AG04449 (cell line): ENCODE results near the gene ACP7.
"Not testable (repeated sequence)": the region's sequence is repeated elsewhere in the genome, so short reads cannot be mapped to it uniquely, and the experiment has no call there.

Experiments used
- CTCF ChIA-PET: fragments of 350-600 bp; formaldehyde crosslinking; extraction: SDS; loops from one replicate; lab custom pipeline; 2021; ENCODE audit warnings: antibody characterized with exemption; lab: Yijun Ruan, JAX
- POLR2A ChIA-PET: fragments of 400-600, 350-600 bp; formaldehyde crosslinking; extraction: SDS; loops from one replicate; lab custom pipeline; 2020; ENCODE audit warnings: antibody characterized with exemption, inconsistent platforms; lab: Yijun Ruan, JAX
- DNase-seq: peaks from one replicate; pipeline ENCODE4 v3.0.0-alpha.2; 2010; ENCODE audit warnings: low read depth, low spot score
- H3K4me3 ChIP-seq: 2 replicates; pipeline ENCODE4 v1.5.1; 2011; ENCODE audit warnings: low read depth, mild to moderate bottlenecking, control low read depth, low read length
- CTCF ChIP-seq: IDR thresholded peaks from one replicate; pipeline ENCODE4 v1.5.1; 2011; ENCODE audit warnings: mild to moderate bottlenecking, moderate library complexity, low read length, control low read depth, inconsistent platforms; ENCODE audit not compliant: insufficient read depth; ENCODE audit errors: missing control alignments

Gene ACP7

GRCh38 chr19:39140594-39140993 is 56.4 kb downstream of the ACP7 start:
- ChIA-PET CTCF (interaction anchor here (1.2 to 1.6 kb wide), 2 partner anchors 8 to 18 kb away, joined by 3 read pairs; no protein-coding TSS in a partner anchor), POLR2A (no interaction called here)
- no peak overlapping the region for H3K4me3 ChIP-seq
- no peak for DNase-seq
- no peak for TF ChIP-seq CTCF

- POLR2A ChIA-PET, result no interaction called here
- no peak overlapping the region for H3K4me3 ChIP-seq
- CTCF ChIA-PET, result interaction anchor here (1.2 to 1.6 kb wide), 2 partner anchors 20 to 21 kb away, joined by 3 to 6 read pairs; no protein-coding TSS in a partner anchor
Measured at GRCh38 chr19:39141929-39142328, 57.8 kb downstream of the ACP7 start.

DNA sequence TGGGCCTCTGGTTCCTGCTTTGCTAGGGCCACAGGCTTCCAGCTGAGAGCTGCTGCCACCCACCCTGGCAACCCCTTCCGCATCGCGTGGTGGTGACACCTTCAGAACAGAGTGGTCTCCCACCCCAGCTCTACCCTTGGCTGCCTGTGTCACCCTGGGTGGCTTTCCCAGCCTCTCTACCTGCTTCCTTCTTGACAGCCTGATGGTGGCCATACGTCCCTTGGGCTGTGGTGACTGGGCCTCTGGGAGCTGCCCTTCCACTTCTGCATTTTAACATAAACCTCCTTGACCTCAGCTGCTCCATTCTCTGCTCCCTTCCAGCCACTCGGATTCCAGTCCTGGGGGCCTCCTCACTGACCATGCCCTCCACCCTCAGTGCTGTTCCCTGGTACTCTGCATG is 58.5 kb downstream of the ACP7 start:
- CTCF ChIA-PET, result interaction anchor here (1.2 kb wide), 1 partner anchor 22 kb away, joined by 6 read pairs; no protein-coding TSS in a partner anchor

More at GRCh38 chr19:39141929-39142328, 57.8 kb downstream of the ACP7 start:
- DNase-seq, result no peak
- TF ChIP-seq CTCF, result no peak

GRCh38 chr19:39143757-39144289 is 59.7 kb downstream of the ACP7 start:
- DNase-seq, POLR2A ChIA-PET, H3K4me3 ChIP-seq: not testable (repeated sequence)
- CTCF ChIA-PET, result interaction anchor here (1.4 kb wide), 1 partner anchor 12 kb away, joined by 3 read pairs; no protein-coding TSS in a partner anchor

More for the DNA sequence above, 58.5 kb downstream of the ACP7 start:
- no peak for TF ChIP-seq CTCF
- POLR2A ChIA-PET, result no interaction called here
- H3K4me3 ChIP-seq, result no peak overlapping the region
- no peak for DNase-seq

DNA sequence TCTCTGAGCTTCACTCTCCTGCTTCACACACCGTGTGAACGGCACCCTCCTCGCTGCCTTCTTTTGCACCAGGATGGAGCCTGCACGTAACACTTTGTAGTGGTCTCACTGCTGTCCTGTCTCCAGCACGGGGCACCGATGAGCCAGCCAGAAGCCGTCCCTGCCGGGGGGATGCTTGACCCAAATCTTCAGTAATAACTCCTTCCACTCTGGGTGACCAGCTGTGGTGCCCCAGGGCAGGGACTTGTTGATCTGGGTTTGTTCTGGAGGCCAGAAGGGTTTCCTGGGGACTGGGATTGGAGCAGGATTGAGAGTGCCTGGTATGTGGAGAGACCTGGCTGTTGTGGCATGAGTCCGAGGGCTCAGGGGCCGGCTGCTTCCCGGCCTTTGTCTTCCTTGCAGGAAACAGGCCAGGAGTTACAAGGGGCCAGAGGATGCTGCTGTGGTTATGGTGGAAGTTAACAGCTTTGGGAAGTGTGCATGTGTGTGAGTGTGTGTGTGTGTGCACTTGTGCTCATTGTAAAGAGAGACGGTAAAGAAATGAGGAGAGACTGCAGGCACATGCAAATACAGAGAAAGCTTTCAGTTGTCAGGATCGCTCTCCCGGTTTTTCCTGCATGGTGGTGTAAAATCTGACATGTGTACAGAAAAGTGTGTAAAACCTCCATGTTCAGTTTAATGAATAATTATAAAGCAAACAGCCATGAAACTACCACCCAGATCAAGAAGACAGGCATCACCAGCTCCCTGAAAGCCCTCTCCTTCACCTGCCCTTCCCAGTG is 60.3 kb downstream of the ACP7 start:
- ChIA-PET CTCF (interaction anchor here (1.4 to 1.6 kb wide), 2 partner anchors 12 to 13 kb away, joined by 3 read pairs; no protein-coding TSS in a partner anchor), POLR2A (no interaction called here)
- no peak for DNase-seq
- TF ChIP-seq CTCF, result no peak
- H3K4me3 ChIP-seq, result no peak overlapping the region

DNA sequence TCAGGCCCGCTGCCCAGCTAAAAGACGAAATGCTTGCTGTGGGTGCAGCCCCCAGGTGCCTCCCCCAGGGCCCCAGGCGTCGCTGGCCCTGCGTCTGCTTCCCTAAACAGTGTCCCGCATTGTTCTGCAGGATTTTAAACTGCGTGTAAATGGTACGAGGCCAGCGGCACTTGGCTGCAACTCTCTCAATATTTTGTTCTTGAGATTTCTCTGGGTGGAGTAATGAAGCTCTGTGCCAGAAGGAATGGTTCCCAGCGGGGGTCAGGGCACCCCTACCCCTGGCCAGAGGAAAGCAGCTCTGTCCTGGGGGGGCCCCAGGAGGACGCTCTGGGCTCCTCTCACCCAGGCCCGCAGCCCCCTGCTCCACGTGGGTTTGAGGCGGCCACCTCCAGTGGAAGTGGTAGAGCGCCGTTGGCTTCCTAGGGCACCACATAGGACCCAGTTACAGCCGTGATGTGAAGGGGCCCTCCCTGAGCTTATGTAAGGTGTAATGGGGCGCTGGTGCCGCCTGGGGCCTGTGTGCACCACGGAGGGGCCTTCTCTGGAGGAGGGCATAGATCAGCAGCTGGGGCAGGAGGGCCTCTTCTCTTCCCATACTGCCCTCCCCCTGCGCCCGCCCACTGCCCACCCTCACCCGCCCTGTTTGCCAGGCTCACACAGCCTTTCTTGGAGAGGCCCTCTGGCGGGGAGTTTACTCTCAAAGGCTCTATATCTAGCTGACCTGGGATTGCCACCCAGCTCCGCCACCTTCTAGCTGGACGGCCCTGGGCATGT is 61.2 kb downstream of the ACP7 start:
- DNase-seq, result no peak
- H3K4me3 ChIP-seq, result no peak overlapping the region
- POLR2A ChIA-PET, result no interaction called here
- no peak for TF ChIP-seq CTCF
- CTCF ChIA-PET, result interaction anchor here (0.9 to 1.6 kb wide), 3 partner anchors 11 to 42 kb away, joined by 3 read pairs; no protein-coding TSS in a partner anchor
